Transverse colon (tissue), 4 donors: Measurements from ENCODE around the gene KIAA0586. TPM values are rescaled to one million over a fixed set of nuclear protein-coding genes. Genes with fewer than 3 reads are reported as not detected.

Experiments used
- DNase-seq: peaks from one replicate; pipeline ENCODE4 v3.0.0-alpha.2; 2019
- H3K27ac ChIP-seq, 4 donors: fragments of 200-600 bp; sonication (generic); 2 replicates each; pipeline ENCODE4 v1.5.1; 2016 to 2018; ENCODE audit warnings: inconsistent platforms in 4 of 4
- H3K27me3 ChIP-seq: fragments of 200-600 bp; sonication (generic); 2 replicates; pipeline ENCODE4 v1.5.1; 2017; ENCODE audit warnings: inconsistent platforms
- H3K36me3 ChIP-seq, 4 donors: fragments of 200-600 bp; sonication (generic); 2 replicates each; pipeline ENCODE4 v1.5.1; 2017 to 2019; ENCODE audit warnings: inconsistent platforms in 4 of 4
- H3K4me1 ChIP-seq, 4 donors: fragments of 200-600 bp; sonication (generic); 2 replicates each; pipeline ENCODE4 v1.5.1; 2017 to 2020; ENCODE audit warnings: inconsistent platforms in 4 of 4
- H3K4me3 ChIP-seq, 4 donors: fragments of 200-600 bp; sonication (generic); 1 replicate in 1 of 4; 2 replicates in 3 of 4; pipeline versions ENCODE4 v1.5.1 to v1.6.1; 2017 to 2019; ENCODE audit warnings: inconsistent platforms in 4 of 4
- H3K9me3 ChIP-seq, 2 donors: fragments of 200-600 bp; sonication (generic); 2 replicates each; pipeline ENCODE4 v1.5.1; 2017 to 2019; ENCODE audit warnings: inconsistent platforms in 2 of 2
- CTCF ChIP-seq, 5 experiments: fragments of 200-600 bp in 3 of 5; fragments of 450-650 bp in 2 of 5; sonication (generic) in 3 of 5; IDR thresholded peaks; 1 replicate in 2 of 5; 2 replicates in 3 of 5; pipeline ENCODE4 v1.5.1; 2016 to 2017; ENCODE audit warnings: antibody characterized with exemption in 5 of 5, inconsistent platforms in 3 of 5, mild to moderate bottlenecking in 2 of 5, moderate library complexity in 1 of 5
- EP300 ChIP-seq: sonication (generic); formaldehyde crosslinking; IDR thresholded peaks from one replicate; pipeline ENCODE4 v1.6.1; 2017; ENCODE audit warnings: antibody characterized with exemption, low read depth
- POLR2A ChIP-seq: fragments of 450-650 bp; IDR thresholded peaks from one replicate; pipeline ENCODE4 v1.6.1; 2016; ENCODE audit warnings: antibody characterized with exemption, mild to moderate bottlenecking, moderate library complexity
- POLR2AphosphoS5 ChIP-seq, 3 donors: sonication (generic); formaldehyde crosslinking; IDR thresholded peaks; one replicate each; pipeline ENCODE4 v1.6.1; 2016; ENCODE audit warnings: antibody characterized with exemption in 3 of 3
- WGBS, 2 donors: methylation state at CpG; one replicate each; pipeline ENCODE4 v1.1.5; 2018; ENCODE audit warnings: low coverage in 1 of 2; 5-methylcytosine and 5-hydroxymethylcytosine counted together
- in situ Hi-C, 4 donors: fragments of 200-750 bp; cut with MboI; loops; one replicate each; pipeline versions ENCODE4 v1.15.0 to v1.15.1; 2017; ENCODE audit warnings: low sequenced_read_pairs in 3 of 4, low pct_ligation_motif_present in 1 of 4, low pct_unique_long_range_greater_than_20kb in 1 of 4
- intact Hi-C: fragments of 100-400 bp; cut with DNase I; formaldehyde crosslinking; loops from one replicate; pipeline ENCODE4 v1.15.1; 2023; ENCODE audit warnings: low total_unique reads
- total RNA-seq, 4 donors: library from RNA; depleted of rRNA; stranded (reverse); fragments of >200 nt; gene quantifications; one replicate each; pipeline ENCODE4 v1.1.0, GENCODE V29; 2016

The KIAA0586 gene
- total RNA-seq, 4 donors from 2014 or later = 9.4 to 17.8 (median 12.5) TPM

GRCh38 chr14:58444627-58445026 is 17.1 kb downstream of the KIAA0586 start:
- no peak for DNase-seq
- 81 to 100% methylated on average over 1 to 5 of the region's 5 CpGs for WGBS, 2 donors
- Histone ChIP-seq H3K9me3 (no peaks in the 10 kb centered on the region), H3K4me3 (no peak overlapping the region), H3K27me3 (no peaks in the 10 kb centered on the region), H3K27ac (no peak overlapping the region), H3K4me1 (no peaks in the 10 kb centered on the region), H3K36me3 (peaks cover 0 to 38% (median 12%) of the 10 kb centered on the region in 4 donors)
- in situ Hi-C loops (no loop called here), intact Hi-C loops (no loop called here)
- TF ChIP-seq CTCF (IDR thresholded peaks at IDR 0.05) = no peak
- TF ChIP-seq POLR2A = no peak
- no peak for TF ChIP-seq POLR2AphosphoS5 (IDR thresholded peaks at IDR 0.05)
- TF ChIP-seq EP300 = no peak

GRCh38 chr14:58455593-58456265 is 28.2 kb downstream of the KIAA0586 start:
- Histone ChIP-seq H3K27me3 (no peaks in the 10 kb centered on the region), H3K27ac (no peak overlapping the region), H3K9me3 (no peaks in the 10 kb centered on the region), H3K4me3 (no peak overlapping the region), H3K4me1 (no peaks in the 10 kb centered on the region), H3K36me3 (peaks cover 0 to 66% (median 13%) of the 10 kb centered on the region in 4 donors)
- 79 to 87% methylated on average over 3 to 9 of the region's 9 CpGs for WGBS, 2 donors
- in situ Hi-C loops = no loop called here
- TF ChIP-seq CTCF (IDR thresholded peaks at IDR 0.05) (no peak), POLR2A (no peak), POLR2AphosphoS5 (IDR thresholded peaks at IDR 0.05) (no peak), EP300 (no peak)
- intact Hi-C loops = no loop called here
- no peak for DNase-seq

GRCh38 chr14:58460772-58461171 is 33.3 kb downstream of the KIAA0586 start:
- no peak for TF ChIP-seq EP300
- Histone ChIP-seq H3K36me3 (peaks cover 0 to 53% (median 14%) of the 10 kb centered on the region in 4 donors), H3K27ac (no peak overlapping the region), H3K9me3 (no peaks in the 10 kb centered on the region), H3K4me1 (no peaks in the 10 kb centered on the region), H3K27me3 (no peaks in the 10 kb centered on the region), H3K4me3 (no peak overlapping the region)
- intact Hi-C loops = no loop called here
- in situ Hi-C loops = no loop called here
- WGBS, 2 donors = 92 to 98% methylated on average over 2 of the region's 2 CpGs
- DNase-seq = no peak

GRCh38 chr14:58463147-58463546 is 35.6 kb downstream of the KIAA0586 start:
- 95 to 100% methylated on average over 2 of the region's 2 CpGs for WGBS, 2 donors
- intact Hi-C loops = no loop called here
- no peak for TF ChIP-seq EP300
- no peak for TF ChIP-seq CTCF (IDR thresholded peaks at IDR 0.05)
- TF ChIP-seq POLR2A = no peak
- TF ChIP-seq POLR2AphosphoS5 (IDR thresholded peaks at IDR 0.05) = no peak
- no peaks in the 10 kb centered on the region for H3K4me1 ChIP-seq
- DNase-seq = no peak
- in situ Hi-C loops = no loop called here
- H3K9me3 ChIP-seq = no peaks in the 10 kb centered on the region
- H3K27me3 ChIP-seq = no peaks in the 10 kb centered on the region
- H3K4me3 ChIP-seq = no peak overlapping the region
- no peak overlapping the region for H3K27ac ChIP-seq
- H3K36me3 ChIP-seq = peaks cover 0 to 48% (median 11%) of the 10 kb centered on the region in 4 donors

GRCh38 chr14:58464652-58465051 is 37.1 kb downstream of the KIAA0586 start:
- TF ChIP-seq CTCF (IDR thresholded peaks at IDR 0.05) = no peak
- H3K27me3 ChIP-seq = no peaks in the 10 kb centered on the region
- H3K9me3 ChIP-seq = no peaks in the 10 kb centered on the region
- no peak for DNase-seq
- 97 to 98% methylated on average over 8 of the region's 8 CpGs for WGBS, 2 donors
- H3K36me3 ChIP-seq = peaks cover 0 to 42% (median 13%) of the 10 kb centered on the region in 4 donors
- in situ Hi-C loops = no loop called here
- H3K4me3 ChIP-seq = no peak overlapping the region
- intact Hi-C loops = no loop called here
- no peak overlapping the region for H3K27ac ChIP-seq
- no peaks in the 10 kb centered on the region for H3K4me1 ChIP-seq
